ENCODE data around the gene TCF25.

Gene TCF25

DNA sequence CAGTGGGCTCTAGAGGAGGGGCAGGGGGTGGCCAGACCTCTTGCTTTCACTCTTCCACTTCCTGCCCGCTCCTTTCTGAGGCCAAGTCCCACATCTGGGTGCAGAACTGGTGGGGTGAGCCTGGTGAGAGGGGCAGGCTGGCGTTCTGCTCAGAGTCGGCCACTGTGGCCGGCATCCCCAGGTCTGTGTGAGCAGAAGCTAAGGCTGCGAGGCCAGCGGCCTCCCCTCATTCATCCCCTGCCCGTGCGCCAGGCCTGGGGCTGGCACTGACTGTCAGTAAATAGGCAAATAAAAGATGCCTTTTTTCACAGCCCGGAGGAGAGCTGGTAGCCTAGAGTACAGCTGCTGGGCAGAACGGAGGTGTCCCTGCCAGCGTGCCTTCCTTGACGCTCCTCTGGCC, 76.4 kb downstream of the TCF25 start:
- no peak for DNase-seq

DNA sequence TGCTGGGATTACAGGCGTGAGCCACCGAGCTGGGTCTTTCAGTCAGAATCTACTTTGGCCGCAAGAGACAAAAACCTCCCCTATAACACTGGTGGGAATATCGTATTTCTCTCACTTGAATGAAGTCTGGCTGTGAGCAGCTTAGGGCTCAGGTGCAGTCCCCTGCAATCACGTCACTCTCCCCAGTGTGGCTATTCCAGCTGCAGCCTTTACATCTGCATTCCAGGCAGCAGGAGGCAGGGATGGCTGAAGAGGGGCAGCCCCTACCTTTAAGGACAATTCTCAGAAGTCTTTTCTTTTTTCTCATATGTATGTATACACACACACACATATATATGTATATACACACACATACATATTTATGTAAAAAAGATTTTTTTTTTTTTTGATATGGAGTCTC, 78.1 kb downstream of the TCF25 start:
- no peak for DNase-seq

DNA sequence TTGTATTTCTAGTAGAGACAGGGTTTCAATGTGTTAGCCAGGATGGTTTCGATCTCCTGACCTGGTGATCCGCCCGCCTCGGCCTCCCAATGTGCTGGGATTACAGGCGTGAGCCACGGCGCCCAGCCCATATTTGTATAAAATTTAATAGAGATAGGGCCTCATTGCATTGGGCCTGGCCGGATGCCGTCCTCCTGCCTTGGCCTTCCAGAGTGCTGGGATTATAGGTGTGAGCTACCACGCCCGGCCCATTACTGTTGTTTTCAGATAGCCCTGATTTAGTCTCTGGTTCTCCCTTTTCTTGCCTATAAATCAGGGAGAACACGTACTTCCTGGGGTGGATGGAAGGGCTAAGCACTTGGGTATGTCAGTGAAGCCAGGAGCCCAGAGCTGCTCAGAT, 78.7 kb downstream of the TCF25 start:
- DNase-seq = no peak

DNA sequence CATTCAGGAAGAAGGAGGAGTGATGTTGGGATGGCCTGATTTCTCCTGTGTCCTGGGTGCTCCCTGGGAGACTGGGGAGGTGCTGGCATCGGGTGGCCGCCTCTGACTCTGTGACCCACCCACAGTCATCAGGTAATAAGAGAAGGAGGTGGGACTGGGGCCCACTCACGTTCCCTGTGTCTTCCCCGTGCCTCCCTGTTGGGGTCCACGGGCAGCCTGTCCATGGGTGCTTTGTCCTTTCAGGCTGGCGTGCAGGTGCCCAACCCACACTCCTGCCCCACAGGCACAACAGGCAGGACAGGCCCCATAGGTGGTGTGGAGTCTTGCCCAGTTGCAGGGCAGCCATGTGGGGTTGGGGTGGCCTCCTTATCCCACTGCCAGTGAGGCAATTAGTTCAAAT, 79.2 kb downstream of the TCF25 start:
- DNase-seq = no peak

DNA sequence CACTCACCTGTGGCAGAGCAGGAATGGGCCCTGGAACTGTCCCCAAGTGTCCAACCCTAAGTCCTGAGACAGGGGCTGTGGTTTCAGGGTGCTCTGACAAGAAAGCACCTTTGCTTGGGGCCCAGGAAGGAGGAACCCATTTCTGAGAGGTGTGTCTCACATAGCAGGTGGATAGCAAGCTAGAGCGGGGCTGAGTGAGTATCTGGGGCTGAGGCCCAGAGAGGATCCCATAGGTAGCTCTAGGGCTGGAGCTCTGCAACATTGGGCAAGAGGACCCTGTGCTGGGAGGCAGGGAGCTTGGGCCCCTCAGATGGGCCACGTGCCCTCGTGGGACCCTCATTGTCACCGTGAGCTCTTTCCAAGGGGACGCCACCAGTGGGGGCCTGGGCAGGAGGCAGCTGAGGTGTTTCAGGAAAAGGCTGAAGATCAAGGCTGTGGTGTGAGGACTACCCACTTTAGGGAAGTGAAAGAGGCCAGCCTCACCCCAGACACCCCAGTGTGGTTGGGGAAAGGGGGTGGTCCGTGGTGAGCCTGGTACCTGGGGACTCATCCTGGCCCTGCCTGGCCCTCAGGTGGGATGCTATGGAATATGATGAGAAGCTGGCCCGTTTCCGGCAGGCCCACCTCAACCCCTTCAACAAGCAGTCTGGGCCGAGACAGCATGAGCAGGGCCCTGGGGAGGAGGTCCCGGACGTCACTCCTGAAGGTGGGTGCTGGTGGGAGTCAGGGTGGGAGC, 80.4 kb downstream of the TCF25 start:
- no peak for DNase-seq

DNA sequence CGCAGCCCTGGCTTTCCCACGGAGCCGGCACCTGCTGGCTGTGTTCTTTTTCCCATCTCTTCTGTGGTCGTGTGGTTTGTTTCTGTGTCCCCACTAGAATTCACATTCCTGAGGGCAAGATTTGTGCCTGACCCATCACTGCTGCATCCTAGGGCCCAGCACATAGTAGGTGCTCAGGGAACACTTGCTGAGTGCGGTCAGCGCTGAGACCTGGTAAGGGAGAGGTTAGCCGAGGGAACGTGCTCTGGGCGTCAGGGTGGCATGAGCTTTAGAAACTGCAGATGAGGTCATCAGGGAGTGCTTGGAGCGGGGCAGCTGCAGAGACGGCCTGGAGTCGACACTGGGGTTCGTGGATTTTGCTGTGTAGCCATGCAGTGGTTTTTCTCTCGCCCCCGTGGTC, 81.1 kb downstream of the TCF25 start:
- DNase-seq = no peak

DNA sequence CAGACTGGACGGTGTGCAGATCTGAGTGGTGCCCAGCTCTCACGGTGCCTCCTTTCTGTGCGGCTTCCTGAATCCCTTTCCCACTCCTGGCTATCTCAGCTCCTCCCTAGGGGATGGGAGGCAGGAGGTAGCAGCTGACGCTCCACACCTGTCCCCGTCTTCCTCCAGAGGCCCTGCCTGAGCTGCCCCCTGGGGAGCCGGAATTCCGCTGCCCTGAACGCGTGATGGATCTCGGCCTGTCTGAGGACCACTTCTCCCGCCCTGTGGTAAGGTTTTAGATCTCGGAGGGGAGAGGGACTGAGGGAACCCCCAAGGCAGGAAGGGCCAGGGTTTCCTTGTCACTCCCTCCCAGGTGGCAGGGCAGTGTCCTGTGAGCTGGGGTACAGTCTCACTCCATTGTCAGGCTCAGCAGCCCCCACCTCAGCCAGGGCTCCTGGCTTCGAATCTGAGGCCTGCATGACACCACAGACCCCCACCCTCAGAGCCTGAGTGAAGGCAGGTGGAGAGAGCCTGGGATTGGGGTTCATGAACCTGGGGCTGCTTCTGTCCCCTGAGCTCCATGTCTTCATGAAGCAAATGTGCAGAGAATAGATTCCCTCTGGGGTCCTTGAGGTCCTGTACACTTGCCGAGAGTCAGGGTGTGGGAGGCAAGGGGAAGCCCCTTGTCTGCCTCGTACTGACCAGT, 81.8 kb downstream of the TCF25 start:
- DNase-seq = no peak

DNA sequence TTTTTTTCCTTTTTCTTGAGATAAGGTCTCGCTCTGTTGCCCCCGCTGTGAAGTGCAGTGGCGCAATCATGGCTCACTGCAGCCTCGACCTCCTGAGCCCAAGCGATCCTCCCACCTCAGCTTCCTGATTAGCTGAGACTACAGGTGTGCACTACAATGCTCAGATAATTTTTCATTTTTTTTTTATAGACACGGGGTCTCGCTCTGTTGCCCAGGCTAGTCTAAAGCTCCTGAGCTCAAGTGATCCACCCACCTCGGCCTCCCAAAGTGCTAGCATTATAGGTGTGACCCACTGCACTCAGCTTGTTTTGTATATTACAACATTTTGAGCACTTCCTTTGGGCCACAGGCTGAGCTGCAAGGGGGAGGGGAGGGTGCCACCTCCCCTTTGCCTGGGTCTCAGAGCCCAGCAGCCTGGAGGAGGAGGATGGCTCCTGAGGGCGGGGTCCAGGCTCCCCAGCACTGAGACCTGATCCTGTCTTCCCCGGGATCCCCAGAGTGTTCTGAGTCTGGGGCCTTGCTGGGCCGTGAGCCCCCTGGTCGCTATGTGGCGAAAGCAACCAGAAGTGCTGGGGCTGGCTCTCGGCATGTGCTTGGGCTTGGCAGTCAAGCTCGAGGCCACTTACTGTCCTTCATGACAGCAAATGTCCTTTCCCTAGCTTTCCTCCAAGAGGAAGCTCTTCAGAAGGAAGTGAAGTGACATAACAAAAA, 83.3 kb downstream of the TCF25 start:
- DNase-seq = no peak

DNA sequence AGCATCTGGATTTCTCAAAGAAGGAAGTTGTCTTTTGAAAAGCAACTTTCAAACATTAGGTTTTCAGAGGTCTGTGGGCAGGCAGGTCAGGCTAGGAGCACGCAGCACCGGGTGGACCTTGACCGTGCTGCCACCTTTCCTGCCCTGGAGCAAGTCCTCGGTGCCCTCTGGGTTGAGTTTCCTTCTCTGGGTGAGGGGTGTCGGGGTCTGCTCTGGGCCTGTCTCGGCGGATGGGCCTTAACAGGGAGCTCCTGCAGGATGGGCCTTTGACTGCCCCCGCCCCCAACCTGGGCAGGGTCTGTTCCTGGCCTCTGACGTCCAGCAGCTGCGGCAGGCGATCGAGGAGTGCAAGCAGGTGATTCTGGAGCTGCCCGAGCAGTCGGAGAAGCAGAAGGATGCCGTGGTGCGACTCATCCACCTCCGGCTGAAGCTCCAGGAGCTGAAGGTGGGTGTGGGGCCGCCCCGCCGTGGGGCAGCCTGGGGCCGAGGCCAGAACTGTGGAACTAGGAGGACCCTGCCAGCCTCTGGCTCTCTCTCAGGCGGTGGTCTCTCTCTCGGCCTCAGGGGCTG, 83.9 kb downstream of the TCF25 start:
- DNase-seq = no peak

DNA sequence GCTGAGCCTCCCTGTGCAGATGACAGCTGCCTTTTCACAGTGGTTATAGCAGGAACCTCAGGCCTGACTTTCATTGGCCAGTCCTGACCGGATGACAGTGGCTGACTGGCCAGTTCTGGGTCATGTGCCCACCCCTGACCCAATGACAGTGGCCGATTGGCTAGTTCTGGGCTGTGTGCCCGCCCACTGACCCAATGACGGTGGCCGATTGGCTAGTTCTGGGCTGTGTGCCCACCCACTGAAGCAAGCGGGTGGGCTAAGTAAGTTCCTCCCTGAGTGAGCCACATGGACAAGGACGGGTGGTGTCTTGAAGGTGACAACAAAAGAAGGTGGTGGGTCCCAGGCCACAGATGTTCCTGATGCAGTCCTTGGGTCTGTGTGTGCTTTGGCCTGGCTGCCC, 84.7 kb downstream of the TCF25 start:
- no peak for DNase-seq

DNA sequence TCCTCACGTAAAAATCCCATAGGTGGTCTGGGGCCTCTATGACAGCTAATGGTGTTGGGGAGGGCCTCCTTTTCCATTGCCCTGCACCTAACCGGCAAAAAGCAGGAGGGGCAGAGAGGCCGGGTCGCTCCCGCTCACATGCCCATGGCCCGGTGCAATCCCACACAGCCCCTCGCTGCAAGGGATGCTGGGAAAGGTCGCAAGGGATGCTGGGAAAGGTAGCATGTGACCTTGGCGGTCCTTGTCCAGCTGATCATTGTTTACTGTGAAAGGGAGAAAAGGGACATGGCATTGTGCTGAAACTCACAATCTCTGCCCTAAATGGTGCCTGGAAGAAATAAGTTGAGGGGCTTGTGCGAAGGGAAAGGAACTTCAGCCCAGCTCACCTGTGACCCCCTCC, 85.2 kb downstream of the TCF25 start:
- DNase-seq = no peak

DNA sequence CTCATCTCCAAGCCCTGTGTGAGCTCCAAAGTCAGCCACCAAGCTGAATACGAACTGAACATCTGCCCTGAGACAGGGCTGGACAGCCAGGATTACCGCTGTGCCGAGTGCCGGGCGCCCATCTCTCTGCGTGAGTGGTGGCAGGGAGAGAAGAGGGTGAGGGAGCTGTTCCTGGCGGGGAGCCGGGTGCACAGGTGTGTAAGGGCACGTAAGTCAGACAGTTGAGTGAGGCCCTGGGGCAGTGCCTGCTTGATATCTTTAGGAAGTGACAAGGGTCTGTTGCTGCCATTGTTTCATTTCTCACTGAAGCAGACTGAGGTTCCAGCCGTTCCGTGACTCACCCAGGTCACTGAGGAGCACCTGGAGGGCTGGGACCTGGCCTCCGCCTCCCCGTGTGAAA, 87.6 kb downstream of the TCF25 start:
- no peak for DNase-seq

Data from NCI-H510A (cell line).